Measurements from ENCODE around the gene ST14.

DNA sequence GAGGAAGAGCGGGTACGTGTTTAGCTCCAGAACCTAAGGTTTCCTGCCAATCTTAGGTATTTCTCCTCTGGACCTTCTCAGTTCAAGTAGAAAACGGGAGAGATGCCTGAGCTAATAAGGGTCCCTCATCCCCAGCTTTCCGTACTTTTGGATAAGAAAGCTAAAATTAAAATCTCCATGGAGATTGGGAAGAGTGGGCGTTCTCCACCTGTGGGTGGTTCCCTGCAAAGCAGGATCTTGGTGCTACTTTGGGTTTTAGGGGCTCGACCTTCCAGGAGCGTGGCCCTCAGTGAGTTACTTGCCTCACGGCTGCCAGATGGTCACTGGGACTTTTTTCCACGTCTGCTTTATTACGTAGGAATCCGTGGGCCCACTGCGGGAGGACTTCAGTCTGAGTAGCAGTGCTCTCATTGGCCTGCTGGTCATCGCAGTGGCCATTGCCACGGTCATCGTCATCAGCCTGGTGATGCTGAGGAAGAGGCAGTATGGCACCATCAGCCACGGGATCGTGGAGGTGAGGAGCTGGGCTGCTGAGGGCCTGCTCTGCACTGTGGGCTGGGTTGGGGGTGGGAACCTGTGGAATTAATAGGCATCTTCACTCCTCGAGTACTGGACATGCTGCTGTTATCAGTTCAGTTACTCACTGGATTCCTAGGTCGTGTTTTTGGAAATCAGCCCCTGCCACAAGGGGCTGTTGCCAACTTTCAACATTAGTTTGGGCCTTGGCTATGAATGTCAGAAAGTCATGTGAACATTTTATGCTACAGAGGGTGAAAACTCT is 17.8 kb upstream of the ST14 start:
- TF ChIP-seq ZNF384 (IDR thresholded peaks at IDR 0.05) (no peak), FOXM1 (IDR thresholded peaks at IDR 0.05; ENCODE audit: borderline replicate concordance) (no peak), L3MBTL2 (conservative IDR thresholded peaks at IDR 0.05) (no peak), NFRKB (IDR thresholded peaks at IDR 0.05) (no peak)
- TF ChIP-seq, protein P1, sequence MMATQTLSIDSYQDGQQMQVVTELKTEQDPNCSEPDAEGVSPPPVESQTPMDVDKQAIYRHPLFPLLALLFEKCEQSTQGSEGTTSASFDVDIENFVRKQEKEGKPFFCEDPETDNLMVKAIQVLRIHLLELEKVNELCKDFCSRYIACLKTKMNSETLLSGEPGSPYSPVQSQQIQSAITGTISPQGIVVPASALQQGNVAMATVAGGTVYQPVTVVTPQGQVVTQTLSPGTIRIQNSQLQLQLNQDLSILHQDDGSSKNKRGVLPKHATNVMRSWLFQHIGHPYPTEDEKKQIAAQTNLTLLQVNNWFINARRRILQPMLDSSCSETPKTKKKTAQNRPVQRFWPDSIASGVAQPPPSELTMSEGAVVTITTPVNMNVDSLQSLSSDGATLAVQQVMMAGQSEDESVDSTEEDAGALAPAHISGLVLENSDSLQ (IDR thresholded peaks at IDR 0.05), result no peak

All from HEK293T (cell line).